Ovary (tissue), 3 donors: ENCODE results near the gene ZNF775.

Experiments used
- EP300 ChIP-seq: sonication (generic); formaldehyde crosslinking; IDR thresholded peaks from one replicate; pipeline ENCODE4 v1.6.1; 2017; ENCODE audit warnings: antibody characterized with exemption
- POLR2A ChIP-seq: fragments of 450-650 bp; IDR thresholded peaks from one replicate; pipeline ENCODE4 v1.6.1; 2017; ENCODE audit warnings: antibody characterized with exemption, mild to moderate bottlenecking, moderate library complexity
- TF ChIP-seq, protein P1 (sequence below), 3 donors: fragments of 450-650 bp in 2 of 3; fragments of 200-600 bp in 1 of 3; IDR thresholded peaks; one replicate each; pipeline versions ENCODE4 v1.5.1 to v1.8.0; 2016 to 2022; ENCODE audit warnings: antibody characterized with exemption in 3 of 3, mild to moderate bottlenecking in 1 of 3
- donor health status: DM: no; HTN: no; CAD: no.

DNA sequence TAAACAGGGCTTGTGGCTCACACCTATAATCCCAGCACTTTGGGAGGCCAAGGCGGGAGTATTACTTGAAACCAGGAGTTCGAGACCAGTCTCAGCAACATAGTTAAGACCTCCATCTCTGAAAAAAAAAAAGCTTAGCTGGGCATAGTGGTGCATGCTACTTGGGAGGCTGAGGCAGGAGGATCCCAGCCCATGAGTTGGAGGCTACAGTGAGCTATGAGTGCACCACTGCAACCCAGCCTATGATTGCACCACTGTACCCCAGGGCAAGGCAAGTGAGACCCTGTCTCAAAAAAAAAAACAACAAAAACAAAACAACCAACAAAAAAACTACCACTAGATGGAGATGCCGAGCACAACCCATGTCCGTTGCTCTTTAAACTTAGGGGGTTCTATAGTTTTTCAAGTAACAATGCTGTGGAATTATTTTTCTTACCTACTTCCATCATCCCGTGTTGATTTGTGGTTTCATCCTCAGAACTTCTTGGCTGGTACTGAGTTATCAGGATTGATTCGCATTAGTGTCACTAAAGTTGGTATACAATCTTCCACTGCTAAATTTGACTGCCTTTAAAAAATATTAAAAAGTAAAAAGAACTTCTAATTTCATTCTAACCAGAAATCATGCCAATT, 22.7 kb upstream of the ZNF775 start:
- TF ChIP-seq POLR2A, result no peak
- TF ChIP-seq, protein P1, sequence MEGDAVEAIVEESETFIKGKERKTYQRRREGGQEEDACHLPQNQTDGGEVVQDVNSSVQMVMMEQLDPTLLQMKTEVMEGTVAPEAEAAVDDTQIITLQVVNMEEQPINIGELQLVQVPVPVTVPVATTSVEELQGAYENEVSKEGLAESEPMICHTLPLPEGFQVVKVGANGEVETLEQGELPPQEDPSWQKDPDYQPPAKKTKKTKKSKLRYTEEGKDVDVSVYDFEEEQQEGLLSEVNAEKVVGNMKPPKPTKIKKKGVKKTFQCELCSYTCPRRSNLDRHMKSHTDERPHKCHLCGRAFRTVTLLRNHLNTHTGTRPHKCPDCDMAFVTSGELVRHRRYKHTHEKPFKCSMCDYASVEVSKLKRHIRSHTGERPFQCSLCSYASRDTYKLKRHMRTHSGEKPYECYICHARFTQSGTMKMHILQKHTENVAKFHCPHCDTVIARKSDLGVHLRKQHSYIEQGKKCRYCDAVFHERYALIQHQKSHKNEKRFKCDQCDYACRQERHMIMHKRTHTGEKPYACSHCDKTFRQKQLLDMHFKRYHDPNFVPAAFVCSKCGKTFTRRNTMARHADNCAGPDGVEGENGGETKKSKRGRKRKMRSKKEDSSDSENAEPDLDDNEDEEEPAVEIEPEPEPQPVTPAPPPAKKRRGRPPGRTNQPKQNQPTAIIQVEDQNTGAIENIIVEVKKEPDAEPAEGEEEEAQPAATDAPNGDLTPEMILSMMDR (IDR thresholded peaks at IDR 0.05), result peak; percentile 25 to 49 (median 42)
- no peak for TF ChIP-seq EP300
